GM10847 (cell line): ENCODE results near the gene CDC42BPA.

Source experiments
- POLR2A ChIP-seq: IDR thresholded peaks from 2 replicates; pipeline ENCODE4 v1.6.1; 2011; ENCODE audit not compliant: insufficient read length; ENCODE audit errors: extremely low read depth

CDC42BPA gene

DNA sequence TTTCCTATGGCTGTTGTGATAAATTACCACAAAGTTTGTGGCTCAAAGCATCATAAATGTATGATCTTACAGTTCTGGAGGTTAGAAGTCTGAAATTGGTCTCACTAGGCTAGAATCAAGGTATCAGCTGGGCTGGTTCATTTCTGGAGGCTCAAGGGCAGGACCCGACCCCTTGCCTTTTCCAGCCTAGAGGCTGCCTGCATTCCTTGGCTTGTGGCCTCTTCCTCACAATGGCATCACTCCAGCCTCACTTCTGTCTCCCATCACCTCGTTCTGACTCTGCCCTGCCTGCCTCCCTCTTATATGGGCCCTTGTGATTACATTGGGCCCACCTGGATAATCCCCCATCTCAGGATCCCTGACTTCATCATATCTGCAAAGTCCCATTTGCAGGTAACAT, 370.2 kb downstream of the CDC42BPA start:
- TF ChIP-seq POLR2A: no peak

GRCh38 chr1:226946841-226947240, 371.5 kb downstream of the CDC42BPA start:
- TF ChIP-seq POLR2A: no peak

- TF ChIP-seq POLR2A: no peak
These were observed 372.0 kb downstream of the CDC42BPA start for GRCh38 chr1:226946285-226946684.

GRCh38 chr1:226945858-226946245, 372.4 kb downstream of the CDC42BPA start:
- TF ChIP-seq POLR2A: no peak

DNA sequence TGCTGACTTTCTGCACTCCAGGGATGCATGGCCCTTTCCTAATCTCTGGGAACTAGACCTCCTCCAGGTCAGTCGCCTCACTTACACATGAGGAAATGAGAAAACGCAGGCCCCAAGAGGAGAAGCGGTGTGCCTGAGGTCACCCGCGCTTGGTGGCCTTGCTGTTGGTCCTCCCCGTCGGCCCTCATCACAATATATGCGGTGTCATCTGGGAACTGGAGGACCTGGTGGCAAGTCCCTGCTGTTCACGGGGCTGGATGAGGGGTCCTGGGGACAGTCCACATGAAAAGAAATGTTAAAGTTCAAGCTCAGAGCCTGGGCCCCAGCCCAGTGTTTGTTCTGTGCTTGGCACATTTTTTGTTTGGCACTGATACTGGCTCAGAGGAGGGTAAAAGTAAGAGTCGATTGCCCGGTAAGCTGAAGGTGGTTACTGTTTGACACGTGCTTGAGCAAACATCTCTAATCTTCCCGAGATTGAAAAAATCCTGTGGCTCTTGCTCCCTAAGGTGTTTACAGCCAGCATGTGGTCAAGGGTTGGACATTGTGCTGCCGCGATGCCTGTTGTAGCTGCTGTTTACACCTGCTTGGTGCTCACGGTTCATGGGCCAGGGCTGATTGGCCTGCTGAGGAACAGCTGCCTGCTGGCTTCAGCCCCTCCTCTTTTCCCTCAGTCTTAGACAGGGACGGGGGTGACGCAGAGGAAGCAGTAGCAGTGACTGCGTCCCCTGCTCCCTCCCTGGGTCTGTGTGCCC, 373.0 kb downstream of the CDC42BPA start:
- TF ChIP-seq POLR2A: no peak

- TF ChIP-seq POLR2A: no peak
These were observed 374.4 kb downstream of the CDC42BPA start for GRCh38 chr1:226943927-226944326.

DNA sequence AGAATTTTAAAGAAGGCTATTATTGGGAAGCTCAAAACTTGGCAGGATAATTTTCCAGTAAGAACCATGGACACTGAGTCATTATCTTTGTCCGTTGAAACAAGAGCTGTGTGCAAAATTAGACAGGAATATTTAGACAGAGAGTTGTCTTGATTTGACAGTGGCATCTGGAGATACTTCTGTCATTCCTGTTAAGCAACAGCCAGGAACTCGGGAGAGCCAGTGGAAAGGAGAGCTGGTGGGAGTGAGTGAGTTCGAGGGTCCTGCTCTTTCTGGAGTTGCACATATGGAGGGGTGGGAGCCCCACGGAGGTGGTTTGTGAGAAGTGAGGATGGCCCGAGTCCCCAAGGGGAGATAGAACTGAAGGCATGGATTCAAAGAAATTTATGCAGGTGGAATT, 375.1 kb downstream of the CDC42BPA start:
- no peak for TF ChIP-seq POLR2A

DNA sequence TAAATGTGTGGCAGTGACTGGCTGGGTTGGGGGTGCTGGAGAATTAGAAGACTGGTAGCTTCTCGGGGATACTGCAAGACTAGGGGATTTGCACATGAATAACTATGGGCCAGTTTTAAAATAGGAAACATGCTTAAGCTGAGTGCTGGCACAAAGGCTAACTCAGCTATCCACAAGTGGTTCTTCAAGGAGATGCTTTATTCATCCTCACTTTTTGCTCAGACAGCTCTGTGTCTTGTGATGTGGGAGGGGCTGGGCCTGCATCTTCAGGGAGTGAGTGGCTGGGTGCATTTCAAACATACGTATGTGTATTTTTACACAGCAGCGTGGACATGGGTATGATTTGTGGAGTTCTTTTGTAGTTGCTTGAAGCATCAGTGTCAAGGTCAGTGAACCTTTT, 375.9 kb downstream of the CDC42BPA start:
- no peak for TF ChIP-seq POLR2A

DNA sequence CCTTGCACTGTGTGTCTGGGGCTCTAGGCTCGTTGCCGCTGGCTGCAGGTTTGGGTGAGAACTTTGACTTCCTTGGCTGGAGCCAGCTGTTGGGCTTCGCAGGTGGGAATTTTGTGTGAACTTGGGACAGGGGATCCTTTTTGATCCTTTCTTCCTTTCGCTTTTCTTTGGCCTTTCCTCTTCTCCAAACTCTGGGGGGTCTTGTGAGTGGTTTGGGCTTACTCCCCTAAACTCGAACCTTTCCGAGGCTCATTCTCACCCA, 377.6 kb downstream of the CDC42BPA start:
- TF ChIP-seq POLR2A: no peak

DNA sequence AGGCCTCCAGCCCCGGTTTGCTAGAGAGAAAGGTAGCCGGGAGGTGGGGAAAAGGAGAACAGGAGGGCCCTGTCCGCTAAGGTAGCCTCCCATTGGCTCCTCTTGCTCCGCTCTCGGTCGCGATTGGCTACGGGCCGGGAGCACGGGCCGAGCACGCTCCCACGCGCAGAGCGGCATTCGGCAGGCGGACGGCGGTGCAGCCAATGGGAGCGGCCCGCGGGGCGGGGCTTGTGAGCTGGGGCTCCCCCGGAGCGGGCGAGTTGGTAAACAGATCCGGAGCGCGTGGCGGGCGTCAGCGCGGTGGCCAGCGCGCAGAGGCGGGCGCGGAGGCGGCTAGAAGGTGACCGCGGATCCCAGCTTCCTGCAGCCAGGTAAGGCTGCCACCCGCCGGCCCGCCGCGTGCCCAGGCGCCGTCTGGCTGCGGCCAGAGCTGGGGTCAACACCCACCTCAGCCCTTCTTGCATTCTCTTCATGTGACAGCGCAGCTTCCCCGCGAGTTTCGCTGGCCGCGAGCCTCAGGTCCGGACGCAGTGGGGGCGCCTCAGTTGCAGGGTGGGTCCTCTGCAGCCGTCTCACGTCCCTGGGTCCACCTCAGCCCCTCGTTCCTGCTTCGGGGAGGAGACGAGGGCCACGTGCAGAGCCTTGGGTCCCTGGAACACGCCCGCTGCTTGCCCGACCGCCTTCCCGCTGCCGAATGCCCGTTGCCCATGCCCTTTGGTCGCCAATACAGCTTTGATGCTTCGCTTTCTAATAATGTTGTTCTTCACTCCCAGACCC, 378.1 kb downstream of the CDC42BPA start, which contains the start of gene COQ8A:
Gene COQ8A (plus strand): TSS at position 266 of the 777 bp plus-strand sequence. CDS start 21,092 bp downstream, outside the sequence.
- no peak for TF ChIP-seq POLR2A
